Stimulated activated CD8-positive, alpha-beta memory T cell treated with anti-CD3 and anti-CD28 coated beads, Interleukin-4, amount 100 ng/mL, for 4 hours (primary cell): Measurements from ENCODE around the gene LCP2.

Experiments used
- DNase-seq, 2 donors: peaks; one replicate each; pipeline ENCODE4 v3.0.0-alpha.2; 2020; ENCODE audit warnings: low read depth in 2 of 2, low spot score in 1 of 2

Gene LCP2

DNA sequence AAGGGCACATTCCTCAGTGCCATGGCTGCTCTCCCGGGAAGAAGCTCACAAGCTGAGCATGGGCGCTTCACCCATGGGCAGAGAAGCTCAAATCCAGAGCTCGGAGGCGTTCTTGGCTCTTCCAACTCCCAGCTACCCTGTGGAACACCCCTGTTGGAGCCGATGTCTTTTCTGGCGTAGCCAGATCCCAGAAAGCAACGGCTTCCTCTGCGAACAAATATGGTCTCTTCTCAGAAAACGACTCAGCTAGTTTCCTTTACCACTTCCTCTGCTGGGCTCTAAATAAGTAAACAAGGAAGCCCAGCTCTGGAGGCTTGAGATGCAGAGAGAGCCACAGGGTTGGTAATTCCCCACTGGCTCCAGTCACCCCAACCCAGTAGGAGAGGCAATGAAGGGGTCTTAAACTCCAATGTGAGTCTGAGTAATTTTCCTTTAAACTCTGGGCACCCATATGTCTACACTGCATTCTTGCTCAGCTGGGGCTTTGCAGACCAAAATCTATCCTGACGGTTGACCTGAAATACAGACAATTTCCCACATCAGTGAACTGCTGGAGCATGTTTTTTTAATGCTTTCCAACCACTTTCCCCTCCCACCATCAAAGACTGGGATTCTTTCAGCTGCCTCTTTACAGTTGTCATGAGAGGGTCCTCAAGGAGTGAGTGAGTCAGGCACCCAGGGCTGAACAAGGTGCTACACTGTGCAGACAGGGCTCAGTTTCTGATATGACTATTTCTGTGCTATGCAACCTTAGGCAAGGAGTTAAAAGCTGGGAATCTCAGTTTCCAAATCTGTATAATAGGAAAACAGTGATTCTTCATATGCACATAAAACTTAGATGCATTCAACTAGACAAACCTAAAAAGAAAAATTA lies at the start of gene LCP2:
Gene LCP2 (minus strand): TSS at position 189 of the 874 bp plus-strand sequence. CDS start 166 bp downstream, at position 23.
- no peak for DNase-seq

GRCh38 chr5:170347022-170347567 lies 49.5 kb upstream of the LCP2 start:
- no peak for DNase-seq

- no peak for DNase-seq
Measured at GRCh38 chr5:170345971-170346370, 48.4 kb upstream of the LCP2 start.

DNA sequence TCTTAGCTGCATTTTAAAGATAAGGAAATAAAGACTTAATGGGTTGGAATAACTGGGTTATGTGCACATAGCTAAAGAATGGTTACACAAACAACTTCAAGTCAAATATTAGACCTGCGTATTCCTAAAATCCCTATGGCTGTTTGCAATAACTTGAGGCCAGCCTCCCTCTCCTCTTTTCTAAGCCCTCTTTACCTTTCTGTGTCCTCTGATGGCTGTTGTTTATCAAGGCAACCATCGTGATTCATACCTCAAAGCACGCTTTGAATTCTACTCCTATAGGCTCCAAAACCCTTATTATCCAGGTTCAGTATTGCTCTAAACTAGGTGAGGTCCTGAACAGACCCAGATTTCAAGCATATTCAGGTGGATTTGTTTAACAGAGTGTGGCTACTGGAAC lies 45.6 kb upstream of the LCP2 start:
- DNase-seq, result no peak

GRCh38 chr5:170342153-170342725 lies 44.7 kb upstream of the LCP2 start:
- no peak for DNase-seq

DNA sequence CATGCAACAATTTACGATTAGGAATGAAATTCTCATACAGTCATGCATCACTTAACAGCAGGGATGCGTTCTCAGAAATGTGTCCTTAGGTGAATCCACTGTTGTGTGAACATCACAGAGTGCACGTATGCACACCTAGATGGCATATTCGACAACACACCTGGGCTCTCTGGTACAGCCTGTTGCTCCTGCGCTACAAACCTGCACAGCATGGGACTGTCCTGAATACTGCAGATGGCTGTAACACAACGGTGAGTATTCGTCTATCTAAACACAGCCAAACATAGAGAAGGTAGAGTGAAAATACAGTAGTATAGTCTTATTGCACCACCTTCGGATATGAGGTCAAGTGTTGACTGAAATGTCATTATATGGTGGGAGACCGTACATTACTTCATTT lies 44.0 kb upstream of the LCP2 start:
- no peak for DNase-seq

- DNase-seq, result no peak
Measured at GRCh38 chr5:170339780-170340167, 42.2 kb upstream of the LCP2 start.

GRCh38 chr5:170338933-170339779 lies 41.6 kb upstream of the LCP2 start:
- DNase-seq, result peak; percentile 35

- DNase-seq, result no peak
Measured at GRCh38 chr5:170338291-170338690, 40.7 kb upstream of the LCP2 start.

DNA sequence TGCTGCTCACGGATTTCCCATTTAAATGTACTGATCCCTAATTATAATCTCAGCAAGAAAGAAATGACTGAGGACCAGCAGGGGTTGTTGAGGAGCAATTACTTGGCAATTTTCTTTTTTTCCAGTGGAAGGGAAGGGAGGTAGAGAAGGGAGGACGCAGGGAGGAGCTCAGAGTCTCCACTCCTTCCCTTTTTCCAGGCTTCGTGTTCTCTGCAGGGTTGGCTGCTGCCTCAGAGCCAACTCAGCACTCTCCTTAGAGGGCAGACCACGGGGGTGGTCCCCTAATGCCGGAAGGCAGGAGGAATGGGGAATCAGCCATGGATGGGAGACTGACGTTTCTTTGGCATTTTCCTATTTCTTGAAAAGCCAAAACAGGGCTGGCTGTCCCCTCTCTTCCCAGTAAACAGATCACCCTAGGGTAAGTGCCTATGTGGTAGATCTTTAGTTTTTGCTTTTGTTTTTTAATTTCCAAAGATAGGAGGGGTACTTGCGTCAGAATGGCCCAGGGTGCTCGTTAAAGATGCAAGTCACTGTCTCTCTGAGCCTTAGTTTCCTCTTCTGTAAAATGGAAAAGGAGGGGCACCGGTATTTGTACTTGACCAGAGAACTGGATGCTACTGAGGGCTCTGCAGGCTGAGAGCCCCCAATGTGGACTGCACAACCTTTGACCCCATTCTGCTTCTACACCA lies 39.6 kb upstream of the LCP2 start:
- no peak for DNase-seq

DNA sequence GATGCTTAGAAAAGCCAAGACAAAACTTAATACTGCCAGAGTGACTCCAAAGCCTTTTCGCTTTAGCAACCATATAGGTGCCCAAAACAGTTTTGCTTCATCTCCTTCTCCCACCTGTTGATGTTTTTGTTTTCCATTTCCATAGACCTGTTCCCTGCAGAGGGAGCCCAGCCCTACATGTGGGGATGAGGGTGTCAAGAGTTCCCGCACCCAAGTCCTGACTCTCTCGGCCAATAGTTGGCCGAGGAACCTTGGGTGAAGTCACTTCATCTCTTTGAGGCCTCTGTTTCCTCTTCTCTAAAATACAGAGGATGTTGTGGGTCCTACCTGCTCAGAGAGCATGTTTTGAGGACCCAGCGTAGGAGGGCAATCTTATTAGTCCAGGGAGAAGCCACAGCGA lies 38.5 kb upstream of the LCP2 start:
- DNase-seq, result no peak

- DNase-seq, result no peak
Measured at GRCh38 chr5:170334626-170335025, 37.0 kb upstream of the LCP2 start.

GRCh38 chr5:170333161-170333910 lies 35.8 kb upstream of the LCP2 start:
- peak; percentile 47 to 64 for DNase-seq

GRCh38 chr5:170332058-170332457 lies 34.5 kb upstream of the LCP2 start:
- no peak for DNase-seq

- DNase-seq, result no peak
Measured at GRCh38 chr5:170330568-170331054, 33.0 kb upstream of the LCP2 start.

- no peak for DNase-seq
Measured at GRCh38 chr5:170329524-170329923, 31.9 kb upstream of the LCP2 start.

GRCh38 chr5:170327829-170328228 lies 30.3 kb upstream of the LCP2 start:
- no peak for DNase-seq

DNA sequence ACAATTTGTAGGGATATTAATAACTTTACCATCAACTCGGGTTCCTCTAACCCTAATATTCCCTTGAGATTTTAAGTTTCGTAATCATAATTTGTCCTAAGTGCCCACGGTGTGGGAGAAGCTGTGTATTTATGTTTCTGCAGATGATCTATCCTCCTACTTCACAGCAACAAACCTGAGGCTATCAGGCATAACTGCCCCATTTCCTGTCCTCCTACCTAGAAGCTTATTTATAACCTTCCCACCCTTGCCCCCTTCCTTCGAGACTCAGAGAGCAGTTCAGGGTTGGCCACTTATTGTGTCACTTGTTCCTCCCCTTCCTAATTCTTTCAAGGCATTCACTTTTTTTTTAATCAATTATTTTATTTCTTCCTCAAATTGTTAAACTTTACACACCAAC lies 29.6 kb upstream of the LCP2 start:
- DNase-seq, result no peak

DNA sequence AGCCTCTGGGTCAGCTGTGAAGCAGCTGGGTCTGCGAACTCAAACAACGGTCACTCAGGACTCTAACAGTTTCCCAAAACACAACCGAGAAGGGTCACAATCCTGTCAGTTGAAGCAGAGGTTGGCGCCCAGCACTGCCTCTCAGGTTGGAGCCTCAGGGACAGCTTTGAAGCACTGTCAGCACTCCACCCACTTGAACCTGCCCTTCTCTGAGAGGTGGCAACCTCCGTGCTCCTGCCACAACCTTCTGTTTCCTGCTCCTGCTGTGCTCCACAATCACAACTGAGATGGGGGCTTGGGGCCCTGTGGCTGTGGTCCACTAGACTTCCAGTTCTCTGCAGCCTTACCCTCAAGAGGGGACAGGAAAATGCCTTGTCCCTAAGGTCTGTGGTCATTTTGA lies 21.7 kb upstream of the LCP2 start:
- no peak for DNase-seq

- DNase-seq, result no peak
Measured at GRCh38 chr5:170317499-170317898, 19.9 kb upstream of the LCP2 start.
